ENCODE data around the gene WSCD2.

DNA sequence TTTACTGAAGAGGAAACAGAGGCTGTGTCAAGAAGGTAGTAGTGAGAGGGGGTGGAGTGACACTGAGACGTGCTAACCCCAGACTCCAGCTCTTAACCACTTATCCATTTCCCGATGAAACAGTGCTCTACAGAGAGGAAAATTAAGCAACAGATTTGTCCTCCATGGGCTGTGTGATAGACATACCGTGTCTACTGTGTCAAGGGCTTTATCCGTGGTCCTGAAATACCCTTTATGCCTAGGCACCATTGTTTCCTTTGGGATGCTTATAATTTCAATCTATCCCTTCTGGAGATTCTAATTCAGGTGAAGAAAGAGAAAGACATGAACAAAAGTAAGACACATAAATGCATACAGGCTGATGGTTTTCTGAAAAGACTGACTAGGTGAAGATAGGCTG lies 138.4 kb downstream of the WSCD2 start:
- TF ChIP-seq, protein P1, sequence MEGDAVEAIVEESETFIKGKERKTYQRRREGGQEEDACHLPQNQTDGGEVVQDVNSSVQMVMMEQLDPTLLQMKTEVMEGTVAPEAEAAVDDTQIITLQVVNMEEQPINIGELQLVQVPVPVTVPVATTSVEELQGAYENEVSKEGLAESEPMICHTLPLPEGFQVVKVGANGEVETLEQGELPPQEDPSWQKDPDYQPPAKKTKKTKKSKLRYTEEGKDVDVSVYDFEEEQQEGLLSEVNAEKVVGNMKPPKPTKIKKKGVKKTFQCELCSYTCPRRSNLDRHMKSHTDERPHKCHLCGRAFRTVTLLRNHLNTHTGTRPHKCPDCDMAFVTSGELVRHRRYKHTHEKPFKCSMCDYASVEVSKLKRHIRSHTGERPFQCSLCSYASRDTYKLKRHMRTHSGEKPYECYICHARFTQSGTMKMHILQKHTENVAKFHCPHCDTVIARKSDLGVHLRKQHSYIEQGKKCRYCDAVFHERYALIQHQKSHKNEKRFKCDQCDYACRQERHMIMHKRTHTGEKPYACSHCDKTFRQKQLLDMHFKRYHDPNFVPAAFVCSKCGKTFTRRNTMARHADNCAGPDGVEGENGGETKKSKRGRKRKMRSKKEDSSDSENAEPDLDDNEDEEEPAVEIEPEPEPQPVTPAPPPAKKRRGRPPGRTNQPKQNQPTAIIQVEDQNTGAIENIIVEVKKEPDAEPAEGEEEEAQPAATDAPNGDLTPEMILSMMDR (IDR thresholded peaks at IDR 0.05) = no peak
- no peak for TF ChIP-seq POLR2A (IDR thresholded peaks at IDR 0.05)

Measured in vagina (tissue), 2 donors.